HepG2 (cell line): ENCODE measurements around the gene DNAJC5. TPM values are rescaled to one million over a fixed set of nuclear protein-coding genes. Genes with fewer than 3 reads are reported as not detected.
A peak's percentile ranks its signal among the peaks of the same experiment; 100 is the strongest.

ENCODE experiments used
- ELF1 ChIP-seq: sonication (generic); formaldehyde crosslinking; IDR thresholded peaks from 2 replicates; pipeline ENCODE4 v1.4.0; 2020; ENCODE audit warnings: missing genetic modification reagents
- FLYWCH1 ChIP-seq: sonication (generic); formaldehyde crosslinking; IDR thresholded peaks from 2 replicates; pipeline ENCODE4 v1.8.1; 2023; ENCODE audit warnings: mild to moderate bottlenecking, missing genetic modification reagents
- GLI4 ChIP-seq: sonication (generic); formaldehyde crosslinking; IDR thresholded peaks from 2 replicates; pipeline ENCODE4 v1.5.1; 2020; ENCODE audit warnings: missing genetic modification reagents, mild to moderate bottlenecking, moderate library complexity, borderline replicate concordance
- IRX3 ChIP-seq: sonication (generic); formaldehyde crosslinking; IDR thresholded peaks from 2 replicates; pipeline ENCODE4 v1.8.1; 2023; ENCODE audit warnings: mild to moderate bottlenecking, low read depth, missing genetic modification reagents, borderline replicate concordance
- KDM3A ChIP-seq: IDR thresholded peaks from 2 replicates; pipeline ENCODE4 v1.6.1; 2018; ENCODE audit warnings: low read depth, missing compliant biosample characterization
- KDM5B ChIP-seq: sonication (generic); formaldehyde crosslinking; IDR thresholded peaks from 2 replicates; pipeline ENCODE4 v1.4.0; 2020; ENCODE audit warnings: missing genetic modification reagents, mild to moderate bottlenecking, borderline replicate concordance
- POLR2G ChIP-seq: fragments of 200-400 bp; formaldehyde crosslinking; IDR thresholded peaks from 2 replicates; pipeline ENCODE4 v1.6.1; 2018; ENCODE audit warnings: mild to moderate bottlenecking, low read depth, low read length, moderate library complexity
- PPARG ChIP-seq: conservative IDR thresholded peaks from 2 replicates; pipeline ENCODE4 v1.6.1; 2016; ENCODE audit warnings: missing biosample characterization, missing genetic modification reagents
- RARA ChIP-seq: IDR thresholded peaks from 2 replicates; pipeline ENCODE4 v1.6.1; 2016; ENCODE audit warnings: missing genetic modification reagents, missing compliant biosample characterization
- RNF2 ChIP-seq: fragments of 450-650 bp; conservative IDR thresholded peaks from 2 replicates; pipeline ENCODE4 v1.6.1; 2016; ENCODE audit warnings: low read depth
- SAP130 ChIP-seq: IDR thresholded peaks from 2 replicates; pipeline ENCODE4 v1.6.1; 2016; ENCODE audit warnings: low read depth
- TAF15 ChIP-seq: fragments of 200-400 bp; formaldehyde crosslinking; IDR thresholded peaks from one replicate; pipeline ENCODE4 v1.6.1; 2018; ENCODE audit warnings: mild to moderate bottlenecking, low read depth, low read length; ENCODE audit not compliant: poor library complexity, severe bottlenecking
- TERF1 ChIP-seq: sonication (generic); formaldehyde crosslinking; IDR thresholded peaks from 2 replicates; pipeline ENCODE4 v1.8.0; 2022; ENCODE audit warnings: mild to moderate bottlenecking, missing genetic modification reagents, moderate library complexity
- ZBTB4 ChIP-seq: sonication (generic); formaldehyde crosslinking; IDR thresholded peaks from 2 replicates; pipeline ENCODE4 v1.4.0; 2020; ENCODE audit warnings: missing genetic modification reagents, mild to moderate bottlenecking, borderline replicate concordance
- ZC3H4 ChIP-seq: sonication (generic); formaldehyde crosslinking; IDR thresholded peaks from 2 replicates; pipeline ENCODE4 v1.4.0; 2020; ENCODE audit warnings: missing genetic modification reagents, borderline replicate concordance
- ZNF205 ChIP-seq: IDR thresholded peaks from 2 replicates; pipeline ENCODE4 v1.6.1; 2018; ENCODE audit warnings: missing biosample characterization, missing genetic modification reagents
- ZNF639 ChIP-seq: conservative IDR thresholded peaks from 2 replicates; pipeline ENCODE4 v1.6.1; 2018; ENCODE audit warnings: missing genetic modification reagents
- ZNF749 ChIP-seq: sonication (generic); formaldehyde crosslinking; IDR thresholded peaks from 2 replicates; pipeline ENCODE4 v1.8.0; 2022; ENCODE audit warnings: mild to moderate bottlenecking, missing genetic modification reagents, moderate library complexity, borderline replicate concordance
- polyA plus RNA-seq, 8 experiments: library from polyadenylated mRNA; depleted of rRNA in 3 of 8; stranded (reverse) in 7 of 8; unstranded in 1 of 8; fragments of >200 nt; fragmentation: Illumina TruSeq in 4 of 8; extraction: Trizol in 4 of 8; gene quantifications; 2 replicates each; pipeline versions ENCODE4 v1.2.1 to v1.2.3, GENCODE V29; 2011 to 2016; ENCODE audit warnings: low read depth in 4 of 8, missing spikeins in 1 of 8, mixed read lengths in 1 of 8; ENCODE audit not compliant: insufficient read depth in 1 of 8
- total RNA-seq, 5 experiments: library from RNA; depleted of rRNA; stranded (reverse); fragments of >200 nt; fragmentation: Illumina TruSeq; extraction: Trizol; gene quantifications; 2 replicates each; pipeline ENCODE4 v1.2.3, GENCODE V29; 2016; ENCODE audit warnings: low read depth in 1 of 5
- TF ChIP-seq, protein P1 (sequence below): sonication (generic); formaldehyde crosslinking; IDR thresholded peaks from 2 replicates; pipeline ENCODE4 v1.8.0; 2022; ENCODE audit warnings: missing genetic modification reagents, mild to moderate bottlenecking, inconsistent platforms, borderline replicate concordance
- TF ChIP-seq, protein P2 (sequence below): sonication (generic); formaldehyde crosslinking; IDR thresholded peaks from 2 replicates; pipeline ENCODE4 v1.4.0; 2020; ENCODE audit warnings: missing genetic modification reagents

DNAJC5 gene
- total and polyA plus RNA-seq, 2 of the 13 experiments (the other 11 are each of a cell fraction or from before 2014, with no cell fraction given): 42.8 to 64.5 TPM

DNA sequence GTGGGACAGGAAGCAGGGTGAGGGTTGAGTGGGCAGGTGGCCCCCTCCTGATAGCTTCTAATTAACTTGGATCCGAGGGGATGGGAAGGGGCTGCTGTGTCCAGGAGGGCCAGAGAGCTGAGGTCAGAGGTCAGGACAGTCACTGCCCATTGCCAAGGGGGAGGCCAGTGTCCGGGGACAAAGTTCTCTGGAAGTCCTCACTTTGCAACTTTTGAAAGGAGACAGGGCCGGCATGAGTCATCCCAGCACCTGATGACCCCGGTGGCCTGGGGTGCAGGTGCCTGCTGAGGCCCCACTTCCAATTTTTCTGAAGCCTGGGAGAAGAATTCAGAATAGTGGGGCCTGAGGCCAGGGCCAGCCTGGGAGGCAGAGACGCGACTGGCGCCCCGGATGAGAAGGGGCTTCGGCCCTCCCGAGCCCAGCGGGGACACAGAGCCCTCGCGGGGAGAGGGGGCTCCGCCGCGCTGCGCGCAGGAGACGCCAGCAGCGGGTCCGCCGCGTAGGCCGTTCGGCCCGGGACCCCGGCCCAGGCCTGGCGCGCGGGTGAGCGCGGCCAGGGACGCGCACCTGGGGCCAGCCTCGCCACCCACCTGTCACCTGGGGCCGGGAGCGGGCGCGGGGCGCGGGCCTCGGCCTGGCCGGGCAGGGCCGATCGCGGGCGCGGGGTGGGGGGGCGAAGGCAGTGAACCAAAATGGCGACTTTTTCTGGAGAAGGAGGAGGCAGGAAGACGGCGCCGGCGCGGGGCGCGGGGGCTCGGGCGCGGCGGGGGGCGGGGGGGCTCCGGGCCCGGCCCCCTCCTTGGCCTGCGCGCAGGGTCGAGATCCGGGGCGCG lies 74.2 kb downstream of the DNAJC5 start (continued):
- TF ChIP-seq KDM5B (CRISPR knock-in tag) (peak; percentile 91; the same call in 1 of the 2 replicates), ZNF205 (CRISPR knock-in tag) (no peak), GLI4 (CRISPR knock-in tag) (peak; percentile 43; the same call in 1 of the 2 replicates), KDM3A (CRISPR knock-in tag) (peak; percentile 90; the same call in 1 of the 2 replicates), ZC3H4 (CRISPR knock-in tag) (no peak), ZNF749 (CRISPR knock-in tag) (no peak), TERF1 (CRISPR knock-in tag) (no peak), ZBTB4 (CRISPR knock-in tag) (peak; percentile 96), TAF15 (no peak), RARA (peak; percentile 88), IRX3 (CRISPR knock-in tag) (peak; percentile 86; the same call in 1 of the 2 replicates), RNF2 (0 out of 2 replicates have a peak, but pooled peaks have one; percentile 3), ZNF639 (CRISPR knock-in tag) (no peak; the same call in 1 of the 2 replicates), ELF1 (no peak; the same call in 1 of the 2 replicates), POLR2G (peak; percentile 81), SAP130 (CRISPR knock-in tag) (peak; percentile 98), FLYWCH1 (CRISPR knock-in tag) (no peak), PPARG (CRISPR knock-in tag) (peak; percentile 76)
- TF ChIP-seq, protein P1, sequence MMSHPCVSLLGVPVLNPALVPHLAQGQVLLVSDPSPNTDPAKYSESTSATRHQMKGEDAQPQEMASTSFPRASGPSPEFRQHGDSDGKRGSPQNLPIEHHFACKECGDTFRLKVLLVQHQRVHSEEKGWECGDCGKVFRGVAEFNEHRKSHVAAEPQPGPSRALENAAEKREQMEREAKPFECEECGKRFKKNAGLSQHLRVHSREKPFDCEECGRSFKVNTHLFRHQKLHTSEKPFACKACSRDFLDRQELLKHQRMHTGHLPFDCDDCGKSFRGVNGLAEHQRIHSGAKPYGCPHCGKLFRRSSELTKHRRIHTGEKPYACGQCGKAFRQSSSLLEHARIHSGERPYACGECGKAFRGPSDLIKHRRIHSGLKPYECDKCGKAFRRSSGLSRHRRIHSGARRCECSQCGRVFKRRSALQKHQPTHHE (CRISPR knock-in tag): 0 out of 2 replicates have a peak, but pooled peaks have one; percentile 37
- TF ChIP-seq, protein P2, sequence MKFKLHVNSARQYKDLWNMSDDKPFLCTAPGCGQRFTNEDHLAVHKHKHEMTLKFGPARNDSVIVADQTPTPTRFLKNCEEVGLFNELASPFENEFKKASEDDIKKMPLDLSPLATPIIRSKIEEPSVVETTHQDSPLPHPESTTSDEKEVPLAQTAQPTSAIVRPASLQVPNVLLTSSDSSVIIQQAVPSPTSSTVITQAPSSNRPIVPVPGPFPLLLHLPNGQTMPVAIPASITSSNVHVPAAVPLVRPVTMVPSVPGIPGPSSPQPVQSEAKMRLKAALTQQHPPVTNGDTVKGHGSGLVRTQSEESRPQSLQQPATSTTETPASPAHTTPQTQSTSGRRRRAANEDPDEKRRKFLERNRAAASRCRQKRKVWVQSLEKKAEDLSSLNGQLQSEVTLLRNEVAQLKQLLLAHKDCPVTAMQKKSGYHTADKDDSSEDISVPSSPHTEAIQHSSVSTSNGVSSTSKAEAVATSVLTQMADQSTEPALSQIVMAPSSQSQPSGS (CRISPR knock-in tag): no peak
